G401.6 (cell line): Measurements from ENCODE around the gene TBC1D21.
A peak's percentile ranks its signal among the peaks of the same experiment; 100 is the strongest.

Experiments used
- FAIRE-seq: peaks from 2 replicates; lab custom pipeline; 2012; peaks lifted over from hg19 to GRCh38; lab: Jason Lieb, UNC

Gene TBC1D21

DNA sequence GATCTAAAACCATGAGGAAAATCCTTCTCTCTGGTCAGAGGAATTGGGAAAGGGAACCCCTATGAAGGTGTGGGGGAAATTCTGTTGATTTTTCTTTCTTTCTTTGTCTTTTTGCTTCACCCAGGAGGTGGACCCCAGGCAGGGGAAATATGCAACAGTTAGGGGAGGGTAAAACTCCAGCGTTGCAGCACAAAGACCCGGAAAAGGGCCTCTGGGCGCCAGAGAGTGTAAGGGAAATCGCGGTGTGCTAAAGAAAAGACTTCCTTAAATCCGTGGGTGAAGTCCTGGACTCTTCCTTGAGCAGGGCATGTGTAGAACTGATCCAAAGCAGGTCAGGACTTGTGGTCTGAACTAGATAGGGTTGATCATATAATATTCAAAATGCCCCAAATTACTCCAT is 11.1 kb upstream of the TBC1D21 start:
- no peak for FAIRE-seq

DNA sequence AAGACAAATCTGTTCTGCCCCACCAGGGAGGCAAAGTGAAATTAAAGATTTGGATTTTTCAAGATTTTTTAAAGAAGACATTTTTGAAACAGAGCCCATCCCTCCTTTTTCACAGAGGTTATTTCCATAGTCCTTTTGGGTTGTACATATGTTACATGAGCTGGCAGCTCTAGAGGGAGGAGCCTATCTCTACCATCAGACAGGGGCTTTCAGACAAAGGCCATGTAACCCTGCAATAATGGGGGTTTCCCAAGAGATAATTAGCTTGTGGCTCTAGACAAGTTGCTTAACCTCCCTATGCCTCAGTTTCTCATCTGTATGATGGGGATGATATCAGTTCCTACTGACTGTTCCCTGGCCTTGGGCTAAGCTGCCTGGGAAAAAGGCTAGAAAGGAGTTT is 8.0 kb upstream of the TBC1D21 start:
- no peak for FAIRE-seq

DNA sequence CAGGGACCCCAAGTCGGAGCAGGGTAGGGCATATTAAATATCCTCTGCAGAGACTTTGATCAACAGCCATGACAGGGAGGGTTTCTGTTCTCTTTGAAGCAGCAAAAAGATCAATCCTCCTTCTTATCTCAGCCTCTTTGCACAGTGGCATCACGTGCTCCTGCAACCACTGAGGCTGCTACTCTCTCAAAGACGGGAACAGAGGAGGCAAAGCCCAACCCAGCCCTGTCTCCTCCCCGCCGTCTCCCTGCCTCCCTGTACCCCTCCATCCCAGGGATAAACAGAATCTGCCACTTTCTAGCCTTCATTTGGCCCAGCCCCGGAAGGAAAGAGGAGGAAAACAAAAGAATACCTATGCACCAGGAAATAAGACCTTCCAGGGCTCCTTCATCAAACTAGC is 7.5 kb upstream of the TBC1D21 start:
- no peak for FAIRE-seq

DNA sequence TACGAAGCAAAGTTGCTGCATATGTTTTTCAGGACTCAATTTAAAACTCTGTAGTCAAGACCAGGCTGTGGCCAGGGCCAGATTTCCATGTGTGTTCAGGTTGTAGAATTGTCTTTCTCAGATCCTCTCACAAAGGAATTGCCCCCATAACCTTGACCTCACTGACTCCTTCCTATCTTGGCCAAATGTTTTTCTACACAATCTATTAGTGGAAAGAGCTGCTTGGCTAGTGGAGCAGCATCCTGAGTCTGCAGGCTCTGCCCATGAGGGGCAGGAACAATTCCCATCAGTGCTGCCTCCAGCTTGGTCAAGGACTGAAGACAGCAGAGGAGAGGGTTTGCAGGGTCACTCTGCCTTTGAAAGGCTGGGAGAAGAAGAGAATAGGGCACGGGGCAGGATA is 6.9 kb upstream of the TBC1D21 start:
- no peak for FAIRE-seq

DNA sequence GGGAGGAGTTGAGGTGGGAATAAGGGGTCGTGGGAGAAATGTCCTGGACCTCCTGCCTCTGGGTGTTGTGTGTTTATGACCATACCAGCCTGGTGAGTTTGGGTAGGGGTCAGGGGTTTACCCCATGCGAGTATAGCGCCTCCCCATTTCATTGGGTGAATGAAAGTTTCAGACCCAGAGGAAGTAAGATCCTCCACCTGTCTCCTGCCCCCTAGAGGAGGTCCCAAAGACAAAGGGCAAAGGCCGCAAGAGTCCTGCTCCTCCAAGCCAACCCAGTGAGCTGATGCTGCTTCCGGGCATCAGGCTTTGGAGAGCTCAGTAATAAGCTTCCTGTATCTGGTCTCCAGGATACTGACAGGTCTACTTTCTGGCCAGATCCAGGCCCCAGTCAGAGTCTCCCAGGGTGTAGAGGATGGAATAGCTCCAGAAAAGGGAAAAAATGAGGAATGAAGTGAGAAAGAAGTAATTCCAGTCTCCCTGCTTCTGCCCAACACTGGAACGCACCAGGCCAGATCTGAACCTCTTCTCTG is 6.4 kb upstream of the TBC1D21 start:
- FAIRE-seq, result no peak

DNA sequence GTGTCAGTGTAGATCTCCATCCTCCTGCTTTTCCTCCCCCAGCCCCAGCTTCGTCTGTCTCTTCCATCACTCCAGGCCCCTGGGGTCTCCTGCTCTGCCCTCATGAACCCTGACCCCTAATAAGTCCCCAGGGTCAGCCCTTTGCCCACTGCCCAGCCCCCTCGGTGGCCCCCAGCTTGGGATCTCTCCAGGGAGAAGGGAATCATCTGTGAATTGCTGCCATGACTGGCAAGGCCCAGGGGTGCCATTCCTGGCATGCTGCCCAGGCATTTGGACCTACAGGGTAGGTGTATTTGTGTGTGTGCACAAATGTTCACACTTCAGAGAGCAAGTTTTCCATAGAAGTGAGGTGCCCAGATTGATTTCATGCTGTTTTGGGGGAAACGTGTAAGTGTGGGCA is 5.9 kb upstream of the TBC1D21 start:
- FAIRE-seq, result no peak

DNA sequence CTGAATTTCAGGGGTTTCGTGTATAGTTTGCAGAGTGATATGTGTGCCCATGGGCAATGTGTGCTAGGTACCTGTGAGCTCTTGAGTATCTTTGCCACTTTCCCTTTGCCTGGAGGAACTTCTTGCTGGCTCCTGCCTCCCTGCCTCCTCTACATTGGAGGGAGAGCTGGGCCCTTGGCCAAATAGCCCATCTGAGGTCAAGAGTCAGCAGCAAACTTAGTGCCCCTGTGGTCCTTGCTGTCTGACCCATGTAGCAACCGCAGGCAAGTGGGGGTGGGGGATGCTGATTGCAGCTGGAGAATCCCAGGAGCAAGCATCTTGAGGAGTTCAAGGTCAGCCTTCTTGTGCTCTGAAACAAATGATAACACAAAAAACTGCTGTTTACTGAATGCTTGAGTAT is 5.4 kb upstream of the TBC1D21 start:
- no peak for FAIRE-seq

DNA sequence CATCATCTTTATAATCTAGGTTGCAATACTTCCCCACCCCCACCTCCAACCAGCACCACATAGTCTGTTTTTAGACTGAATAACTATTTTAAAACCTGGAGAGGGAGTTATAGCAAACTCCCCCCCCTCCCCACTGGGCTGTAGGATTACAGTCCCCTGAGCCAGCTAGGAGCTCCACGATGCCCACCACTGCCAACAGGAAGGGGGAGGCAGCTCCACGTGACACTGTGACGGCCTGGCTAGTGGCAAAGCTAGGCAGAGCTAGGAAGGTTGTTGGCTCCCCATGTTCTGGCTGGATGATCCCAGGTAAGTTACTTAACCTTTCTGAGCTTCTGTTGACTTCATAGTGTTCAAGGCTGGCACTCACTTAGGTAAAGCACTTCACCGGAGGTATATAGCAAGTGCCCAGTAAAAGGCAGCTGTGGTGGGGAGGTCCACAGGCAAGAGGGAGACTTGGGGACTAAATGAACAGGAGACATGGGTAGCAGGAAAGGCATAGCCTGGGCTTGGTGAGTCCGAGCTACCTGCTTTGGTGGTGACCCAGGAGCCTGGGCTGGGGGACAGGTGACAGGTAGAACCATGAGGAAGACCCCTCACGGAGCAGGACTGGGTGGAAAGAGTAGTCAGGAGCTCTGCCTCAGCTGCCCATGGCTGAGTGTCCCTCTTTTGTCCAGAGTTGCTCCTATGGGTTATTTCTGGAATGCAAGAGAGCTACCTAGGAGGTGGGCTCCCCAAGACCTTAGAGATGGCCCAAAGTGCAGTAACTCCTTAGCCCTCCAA is 4.0 kb upstream of the TBC1D21 start:
- no peak for FAIRE-seq

DNA sequence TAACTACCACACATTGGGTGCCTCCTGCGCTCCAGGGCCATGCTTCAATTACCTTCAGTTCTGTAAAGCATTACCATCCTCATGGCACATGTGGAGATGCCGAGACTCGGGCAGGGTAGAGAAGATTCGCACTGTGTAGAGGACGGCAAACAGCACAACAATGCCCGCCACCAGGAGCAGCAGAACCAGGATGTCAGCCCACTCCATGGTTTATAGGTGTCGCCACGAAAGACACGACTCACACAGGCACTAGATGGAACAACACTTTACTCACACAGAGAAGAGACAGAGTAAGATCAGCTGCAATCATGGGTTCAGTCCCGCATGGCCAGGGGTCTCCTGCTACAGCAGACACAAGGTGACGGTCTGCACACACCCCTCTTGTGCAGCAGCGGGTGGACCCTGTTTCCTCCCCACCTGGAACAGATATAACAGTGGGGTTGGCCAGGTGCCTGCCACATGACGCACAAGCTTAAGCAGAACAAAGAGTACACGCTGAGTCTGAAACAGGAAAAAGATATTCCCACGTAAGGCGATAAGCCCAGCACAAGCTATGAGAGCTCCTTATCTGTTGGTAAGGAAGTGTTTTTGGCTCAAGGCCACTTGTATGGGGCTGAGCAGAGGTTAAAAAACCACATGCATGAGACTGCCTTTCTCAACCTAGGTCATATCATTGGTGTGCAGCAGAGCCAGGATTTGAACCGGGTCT is 2.5 kb upstream of the TBC1D21 start:
- no peak for FAIRE-seq

DNA sequence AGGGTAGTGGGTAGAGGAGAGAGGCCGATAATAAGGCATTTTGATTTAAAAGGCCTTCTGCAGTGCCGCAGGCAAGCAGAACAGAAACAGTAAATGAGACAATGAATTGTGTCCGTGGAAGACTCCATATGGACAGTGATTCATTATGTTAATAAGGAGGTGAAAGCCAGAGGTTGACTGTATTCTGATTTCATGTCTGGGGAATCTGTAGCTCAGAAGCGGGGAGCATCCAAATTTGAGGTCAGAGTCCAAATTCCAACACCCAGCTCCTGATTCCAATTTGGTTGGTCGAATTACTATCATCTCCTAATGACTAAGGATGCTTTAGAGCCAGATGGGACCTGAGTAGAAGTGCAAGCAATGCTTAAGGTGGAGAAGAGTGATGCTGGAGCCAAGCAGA is 1.0 kb upstream of the TBC1D21 start:
- FAIRE-seq, result no peak

DNA sequence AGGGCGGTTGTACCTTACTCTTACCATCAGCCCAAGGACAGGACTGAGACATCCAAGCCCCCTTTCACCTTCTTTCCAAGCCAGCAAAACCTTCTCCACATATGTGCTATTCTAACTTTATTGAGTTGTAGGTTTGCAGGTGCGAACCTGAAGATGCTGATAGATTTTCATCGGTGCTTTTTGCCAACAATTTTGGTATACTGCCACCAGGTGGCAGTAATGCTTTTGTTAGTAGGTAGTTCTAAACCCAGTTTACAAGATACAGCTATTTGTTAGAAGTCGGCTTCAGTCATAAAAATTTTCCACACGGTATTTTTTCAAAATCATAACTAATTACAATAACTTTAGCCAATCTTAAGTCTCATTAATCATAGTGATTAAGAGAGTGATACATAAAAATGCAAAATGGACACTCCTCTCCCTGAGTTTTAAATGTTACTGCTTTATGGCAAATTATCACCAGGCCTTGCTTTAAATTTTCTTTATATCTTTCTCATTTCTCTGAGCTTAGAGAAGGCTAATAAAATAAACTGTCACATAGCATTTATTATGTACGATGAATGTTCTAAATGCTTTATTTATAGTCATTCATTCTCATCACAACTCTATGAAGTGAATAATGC is 636 bp downstream of the TBC1D21 start:
- peak; percentile 95 for FAIRE-seq

DNA sequence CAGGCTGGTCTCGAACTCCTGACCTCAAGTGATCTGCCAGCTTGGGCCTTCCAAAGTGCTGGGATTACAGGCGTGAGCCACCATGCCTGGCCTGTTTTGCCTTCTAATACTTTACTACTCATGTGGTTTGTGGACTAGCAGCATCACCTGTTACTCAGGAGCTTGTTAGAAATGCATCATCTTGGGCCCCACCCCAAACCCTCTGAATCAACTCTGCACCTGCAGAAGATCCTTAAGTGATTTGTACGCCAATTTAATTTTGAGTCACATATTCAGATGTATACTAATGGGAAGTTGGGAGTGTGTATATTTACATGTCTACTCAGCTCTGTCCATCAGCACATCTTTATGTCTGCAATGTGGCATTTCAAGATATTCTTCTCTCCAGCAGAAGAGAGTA is 6.1 kb downstream of the TBC1D21 start:
- no peak for FAIRE-seq

DNA sequence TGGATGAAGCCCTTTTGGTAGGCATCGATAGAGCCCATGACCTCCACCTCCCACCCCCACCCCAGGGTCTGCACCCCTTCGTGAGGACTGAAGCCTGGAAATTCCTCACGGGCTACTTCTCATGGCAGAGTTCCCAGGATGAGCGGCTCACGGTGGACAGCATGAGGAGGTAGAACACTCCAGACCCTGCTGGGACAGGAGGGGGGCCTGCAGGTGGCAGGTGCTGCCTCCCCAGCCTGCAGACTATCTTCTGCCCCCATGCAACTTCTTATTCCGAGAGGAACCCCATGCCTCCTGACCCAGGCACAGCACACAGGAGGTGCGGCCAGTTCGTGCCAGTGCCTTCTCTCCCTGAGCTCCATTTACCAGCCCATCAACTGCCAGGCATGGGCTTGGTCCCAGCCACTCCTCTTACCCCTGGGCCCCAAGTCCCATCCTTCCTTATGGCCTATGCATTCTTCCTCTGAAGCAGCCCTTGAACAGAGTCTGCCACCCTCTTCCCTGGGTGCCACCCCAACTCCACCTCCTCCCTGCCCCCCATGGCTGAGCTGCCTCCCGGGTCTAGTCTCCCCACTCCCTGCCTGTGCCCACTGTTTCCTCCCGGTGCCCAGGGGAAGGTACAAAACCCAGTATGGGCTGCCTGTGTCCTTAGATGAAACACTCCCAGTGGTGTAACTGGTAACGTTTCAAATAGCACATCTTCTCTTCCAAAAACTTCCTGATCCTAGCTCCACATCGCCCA is 8.4 kb downstream of the TBC1D21 start:
- no peak for FAIRE-seq

DNA sequence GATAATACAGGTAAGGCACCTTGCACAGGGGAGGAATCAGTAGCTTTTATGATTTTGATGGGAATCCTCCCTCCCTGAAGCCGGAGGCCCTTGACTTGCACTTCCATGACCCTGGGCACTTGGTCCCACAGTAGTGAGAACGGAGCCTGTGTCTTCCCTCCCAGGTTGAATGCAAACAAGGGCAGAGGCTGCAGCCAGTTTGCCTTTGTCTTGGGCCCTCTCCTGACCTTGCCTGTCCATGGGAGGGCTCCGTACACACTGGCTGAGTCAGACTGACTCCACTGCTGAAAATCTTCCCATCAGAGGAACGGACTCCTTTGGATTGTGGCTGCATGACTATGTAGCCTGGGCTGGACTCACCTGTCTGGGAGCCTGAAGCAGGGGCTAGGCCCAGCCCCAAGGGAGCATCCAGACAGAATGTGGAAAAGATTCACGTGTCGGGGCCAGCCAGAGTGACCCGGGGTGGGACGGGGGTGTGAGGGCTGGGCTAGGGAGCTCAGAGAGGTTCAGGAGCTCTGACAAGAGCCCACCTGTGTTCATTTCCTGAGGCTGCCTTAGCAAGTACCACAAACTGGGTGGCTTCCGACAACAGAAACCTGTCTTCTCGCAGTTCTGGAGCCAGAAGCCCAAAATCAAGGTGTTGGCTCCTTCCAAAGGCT is 9.5 kb downstream of the TBC1D21 start:
- no peak for FAIRE-seq

DNA sequence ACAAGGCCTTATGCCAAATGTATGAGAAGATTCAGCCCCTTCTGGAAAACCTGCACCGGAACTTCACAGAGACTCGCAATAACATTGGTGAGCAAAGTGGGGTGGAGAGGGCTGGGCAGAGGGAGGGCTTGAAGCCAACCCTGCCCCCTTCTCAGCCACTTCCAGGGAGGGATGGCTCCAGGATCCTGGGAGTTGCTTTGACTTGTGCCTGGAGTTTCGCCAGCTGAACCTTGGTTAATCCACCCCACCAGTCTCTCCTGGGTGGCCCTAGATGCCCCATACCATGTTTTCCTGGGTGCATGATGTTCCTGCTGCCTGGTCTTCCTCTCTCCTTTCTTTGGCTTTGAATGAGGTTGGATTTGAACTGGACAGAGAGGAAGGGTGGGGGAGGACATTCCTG is 10.8 kb downstream of the TBC1D21 start:
- no peak for FAIRE-seq

DNA sequence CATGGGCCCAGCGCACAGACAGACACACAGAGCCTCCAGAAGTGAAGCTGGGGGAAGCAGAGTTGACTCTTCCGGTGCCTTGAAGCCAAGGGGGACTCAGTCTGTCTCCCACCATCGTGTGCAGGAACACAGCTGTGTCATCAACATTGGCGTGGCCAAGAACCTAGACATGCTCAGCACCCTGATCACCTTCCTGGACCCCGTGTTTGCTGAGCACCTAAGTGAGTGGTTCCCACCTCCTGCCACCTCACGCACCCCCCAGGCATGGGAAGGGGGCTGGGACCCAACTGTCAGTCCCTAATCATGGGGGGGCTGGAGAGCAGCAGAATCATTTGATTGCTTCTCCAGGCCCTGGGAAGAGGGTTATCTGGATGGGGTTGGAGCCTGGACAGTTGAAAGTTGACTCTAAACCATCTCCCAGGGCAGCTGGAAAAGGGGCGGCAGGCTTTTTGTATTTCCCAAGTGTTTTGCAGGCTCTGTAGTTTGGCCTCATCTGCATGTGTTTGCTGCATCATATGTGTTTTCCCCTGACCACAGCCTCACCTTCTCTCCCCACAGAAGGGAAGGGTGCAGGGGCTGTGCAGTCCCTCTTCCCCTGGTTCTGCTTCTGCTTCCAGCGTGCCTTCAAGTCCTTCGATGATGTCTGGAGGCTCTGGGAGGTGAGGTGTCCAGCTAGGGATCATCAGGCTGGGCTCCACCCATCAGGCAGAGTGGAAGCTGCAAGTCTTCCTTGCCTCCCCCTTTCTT is 12.8 kb downstream of the TBC1D21 start:
- FAIRE-seq, result no peak

DNA sequence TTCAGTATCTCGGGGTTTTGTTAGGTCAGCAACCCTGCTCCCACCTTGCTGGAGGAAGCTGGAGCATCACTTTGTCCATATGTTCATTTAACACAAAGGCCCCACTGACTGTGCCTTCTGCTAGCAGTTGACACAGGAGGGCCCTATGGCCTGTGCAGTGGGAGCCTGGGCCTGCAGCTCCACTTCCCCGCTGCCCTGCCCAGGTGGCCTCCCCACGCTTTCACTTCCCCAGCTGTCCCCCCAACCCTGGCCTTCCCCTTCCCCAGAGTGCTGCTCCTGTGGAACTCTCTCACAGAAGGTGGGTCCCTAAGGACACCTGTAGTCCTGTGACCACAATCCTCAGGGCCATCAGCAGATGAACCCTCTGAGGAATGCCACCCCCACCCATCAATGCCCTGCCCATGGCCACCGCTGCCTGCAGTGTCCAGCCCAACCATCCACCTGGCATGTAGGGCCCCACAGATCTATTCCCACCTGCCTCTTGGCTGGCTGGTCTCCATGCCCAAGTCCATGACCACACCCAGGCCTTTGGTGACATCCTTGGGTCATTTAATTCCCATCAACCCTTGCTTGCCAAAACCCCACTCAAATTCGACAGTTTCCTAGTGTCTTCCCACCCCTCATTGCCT is 13.5 kb downstream of the TBC1D21 start:
- FAIRE-seq, result no peak

DNA sequence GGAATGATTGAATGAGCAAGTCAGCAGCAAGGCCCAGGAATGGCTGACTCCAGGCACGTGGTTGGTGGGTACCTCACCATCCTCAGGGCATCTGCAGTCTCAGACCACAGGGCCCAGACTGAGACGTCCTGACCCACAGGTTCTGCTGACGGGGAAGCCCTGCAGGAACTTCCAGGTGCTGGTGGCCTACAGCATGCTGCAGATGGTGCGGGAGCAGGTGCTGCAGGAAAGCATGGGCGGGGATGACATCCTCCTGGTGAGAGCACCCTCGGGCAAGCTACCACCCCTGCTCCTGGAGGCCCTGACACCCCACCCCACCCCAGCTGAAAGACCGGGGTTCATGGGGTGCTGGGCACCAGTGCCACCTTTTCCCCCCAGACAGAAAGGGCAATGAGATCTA is 14.1 kb downstream of the TBC1D21 start:
- FAIRE-seq, result no peak

DNA sequence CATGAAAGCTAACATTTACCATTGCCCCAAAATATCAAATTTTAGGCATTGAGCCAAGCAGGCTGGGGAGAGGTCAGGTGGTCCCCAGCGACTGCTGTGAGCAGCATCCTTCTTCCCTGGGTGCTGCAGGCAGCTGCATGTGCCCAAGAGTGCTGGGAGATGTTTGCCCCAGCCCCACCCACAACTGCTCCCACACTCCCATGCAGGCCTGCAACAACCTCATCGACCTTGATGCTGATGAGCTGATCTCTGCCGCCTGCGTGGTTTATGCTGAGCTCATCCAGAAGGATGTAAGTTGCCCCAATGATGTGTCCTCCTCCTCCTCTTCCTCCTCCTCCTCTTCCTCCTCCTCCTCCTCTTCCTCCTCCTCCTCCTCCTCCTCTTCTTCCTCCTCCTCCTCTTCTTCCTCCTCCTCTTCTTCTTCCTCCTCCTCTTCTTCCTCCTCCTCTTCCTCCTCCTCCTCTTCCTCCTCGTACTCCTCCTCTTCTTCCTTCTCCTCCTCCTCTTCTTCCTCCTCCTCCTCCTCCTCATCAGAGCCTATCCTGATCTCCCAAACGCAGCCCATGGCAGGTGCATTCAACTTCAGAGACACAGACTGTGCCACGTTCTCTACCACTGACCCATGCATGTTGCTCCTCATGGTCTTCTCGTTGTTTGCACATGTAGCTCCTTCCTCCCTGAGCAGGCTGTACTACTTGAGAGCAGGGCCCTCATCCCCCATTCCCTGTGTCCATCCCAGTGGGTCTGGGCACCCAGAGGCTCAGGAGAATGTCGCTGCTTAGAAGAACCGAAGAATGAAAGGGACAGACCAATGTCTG is 15.1 kb downstream of the TBC1D21 start:
- FAIRE-seq, result no peak
